ENCODE results near the gene SP140. TPM values are rescaled to one million over a fixed set of nuclear protein-coding genes. Genes with fewer than 3 reads are reported as not detected.

Gene SP140
- total and polyA plus RNA-seq, 2 experiments from 2014 or later: 0.40 to 0.53 TPM

DNA sequence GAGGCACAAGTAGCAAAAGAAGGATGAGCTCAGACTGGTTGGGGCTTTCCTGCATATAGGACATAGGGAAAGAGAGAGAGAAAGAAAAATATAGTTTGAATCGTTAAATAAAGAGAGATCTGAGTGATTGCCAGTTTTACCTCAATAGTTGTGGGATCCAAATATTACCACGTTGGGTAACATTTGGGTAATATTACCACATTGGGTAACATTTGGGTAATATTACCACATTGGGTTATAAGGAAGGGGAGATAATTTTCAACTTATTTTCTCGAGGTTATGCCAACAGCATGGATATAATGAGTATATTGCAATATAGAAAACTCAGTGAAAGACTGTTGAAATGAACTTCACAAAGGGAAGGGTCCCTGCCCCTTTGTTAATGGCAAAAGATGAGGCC, 20.7 kb downstream of the SP140 start:
- Histone ChIP-seq H3K9me3 (ENCODE audit: low read depth) (no peaks in the 10 kb centered on the region), H3K4me2 (no peak overlapping the region), H3K27me3 (peaks cover 8% of the 10 kb centered on the region), H2AFZ (no peak overlapping the region), H3K9me2 (replicated peaks; ENCODE audit: insufficient read depth) (no peaks in the 10 kb centered on the region), H4K20me1 (ENCODE audit: insufficient read depth, poor library complexity, severe bottlenecking) (no peaks in the 10 kb centered on the region), H3K4me3 (no peak overlapping the region), H3K79me2 (no peaks in the 10 kb centered on the region), H3K4me1 (ENCODE audit: insufficient read depth) (no peaks in the 10 kb centered on the region), H3K36me3 (replicated peaks; ENCODE audit: insufficient read depth, low read depth) (no peaks in the 10 kb centered on the region), H3K27ac (no peak overlapping the region)
- WGBS (ENCODE audit: low lambda C conversion rate, missing lambda C conversion rate): 69% methylated on average over 3 of the region's 3 CpGs
- no peak for DNase-seq (ENCODE audit: low spot score)
- TF ChIP-seq, protein P1, sequence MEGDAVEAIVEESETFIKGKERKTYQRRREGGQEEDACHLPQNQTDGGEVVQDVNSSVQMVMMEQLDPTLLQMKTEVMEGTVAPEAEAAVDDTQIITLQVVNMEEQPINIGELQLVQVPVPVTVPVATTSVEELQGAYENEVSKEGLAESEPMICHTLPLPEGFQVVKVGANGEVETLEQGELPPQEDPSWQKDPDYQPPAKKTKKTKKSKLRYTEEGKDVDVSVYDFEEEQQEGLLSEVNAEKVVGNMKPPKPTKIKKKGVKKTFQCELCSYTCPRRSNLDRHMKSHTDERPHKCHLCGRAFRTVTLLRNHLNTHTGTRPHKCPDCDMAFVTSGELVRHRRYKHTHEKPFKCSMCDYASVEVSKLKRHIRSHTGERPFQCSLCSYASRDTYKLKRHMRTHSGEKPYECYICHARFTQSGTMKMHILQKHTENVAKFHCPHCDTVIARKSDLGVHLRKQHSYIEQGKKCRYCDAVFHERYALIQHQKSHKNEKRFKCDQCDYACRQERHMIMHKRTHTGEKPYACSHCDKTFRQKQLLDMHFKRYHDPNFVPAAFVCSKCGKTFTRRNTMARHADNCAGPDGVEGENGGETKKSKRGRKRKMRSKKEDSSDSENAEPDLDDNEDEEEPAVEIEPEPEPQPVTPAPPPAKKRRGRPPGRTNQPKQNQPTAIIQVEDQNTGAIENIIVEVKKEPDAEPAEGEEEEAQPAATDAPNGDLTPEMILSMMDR (IDR thresholded peaks at IDR 0.05; ENCODE audit: poor library complexity): no peak
- TF ChIP-seq EZH2 (IDR thresholded peaks at IDR 0.05; ENCODE audit: borderline replicate concordance) (no peak), EZH2phosphoT487 (IDR thresholded peaks at IDR 0.05; ENCODE audit: low read depth, severe bottlenecking, unreplicated experiment) (no peak)

DNA sequence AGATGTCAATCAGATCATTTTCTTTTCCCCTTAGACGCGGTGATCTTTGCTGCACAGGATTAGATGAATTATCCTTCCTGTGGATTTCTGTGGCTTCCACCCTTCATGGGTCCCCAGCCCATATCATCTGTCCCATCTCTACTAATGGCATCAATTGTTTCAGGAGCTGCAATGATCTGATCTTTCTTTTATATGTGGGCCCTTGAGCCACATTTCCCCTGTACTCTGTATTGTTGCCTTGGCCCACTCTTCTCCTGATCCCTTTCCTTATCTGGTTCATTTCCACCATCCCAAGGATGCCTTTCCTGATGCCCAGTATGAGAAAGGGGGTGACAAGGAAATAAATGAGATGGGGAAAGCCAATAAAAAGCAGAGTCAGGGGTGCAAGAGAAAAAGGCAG, 24.7 kb downstream of the SP140 start:
- DNase-seq (ENCODE audit: low spot score): no peak
- 87% methylated on average over 2 of the region's 2 CpGs for WGBS (ENCODE audit: low lambda C conversion rate, missing lambda C conversion rate)
- H4K20me1 ChIP-seq (ENCODE audit: insufficient read depth, poor library complexity, severe bottlenecking): no peaks in the 10 kb centered on the region
- H3K36me3 ChIP-seq (replicated peaks; ENCODE audit: insufficient read depth, low read depth): no peaks in the 10 kb centered on the region
- H3K27me3 ChIP-seq: peaks cover 3% of the 10 kb centered on the region
- no peak overlapping the region for H3K4me3 ChIP-seq
- H3K4me1 ChIP-seq (ENCODE audit: insufficient read depth): no peaks in the 10 kb centered on the region
- H3K27ac ChIP-seq: no peak overlapping the region
- no peaks in the 10 kb centered on the region for H3K9me2 ChIP-seq (replicated peaks; ENCODE audit: insufficient read depth)
- no peak overlapping the region for H2AFZ ChIP-seq
- TF ChIP-seq, protein P1 (IDR thresholded peaks at IDR 0.05; ENCODE audit: poor library complexity): no peak
- no peak for TF ChIP-seq EZH2 (IDR thresholded peaks at IDR 0.05; ENCODE audit: borderline replicate concordance)
- TF ChIP-seq EZH2phosphoT487 (IDR thresholded peaks at IDR 0.05; ENCODE audit: low read depth, severe bottlenecking, unreplicated experiment): no peak
- H3K4me2 ChIP-seq: no peak overlapping the region
- H3K9me3 ChIP-seq (ENCODE audit: low read depth): no peaks in the 10 kb centered on the region
- H3K79me2 ChIP-seq: no peaks in the 10 kb centered on the region

DNA sequence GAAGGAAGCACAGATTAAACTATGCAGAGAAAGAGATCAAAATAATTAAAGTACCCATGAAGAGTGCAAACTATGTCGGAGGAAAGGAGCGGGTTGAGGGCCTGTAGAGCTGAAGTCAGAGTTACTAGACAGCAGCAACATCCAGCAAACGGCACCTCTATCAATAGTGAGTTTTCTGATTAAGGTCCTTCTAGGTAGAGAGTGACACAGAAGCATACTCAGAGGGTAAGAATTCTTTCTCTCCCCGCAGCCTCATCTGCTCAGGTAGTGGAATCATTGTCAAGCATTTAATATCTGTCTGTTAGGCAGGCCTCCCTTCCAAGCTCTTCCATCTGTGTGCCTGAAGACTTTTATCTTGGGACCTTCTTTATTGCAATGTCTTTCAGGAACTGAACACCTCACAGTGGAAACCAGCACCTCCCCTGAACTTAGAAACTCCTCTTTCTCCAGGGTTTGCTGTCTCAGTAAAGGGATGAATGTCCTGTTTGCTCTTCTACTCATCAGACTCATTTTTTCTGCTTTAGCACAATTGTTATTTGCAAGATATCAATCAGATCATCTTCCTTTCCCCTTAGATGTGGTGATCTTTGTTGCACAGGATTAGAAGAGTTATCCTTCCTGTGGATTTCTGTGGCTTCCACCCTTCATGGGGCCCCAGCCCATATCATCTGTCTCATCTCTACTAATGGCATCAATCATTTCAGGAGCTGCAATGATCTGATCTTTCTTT, 28.8 kb downstream of the SP140 start:
- Histone ChIP-seq H3K9me3 (ENCODE audit: low read depth) (no peaks in the 10 kb centered on the region), H3K4me1 (ENCODE audit: insufficient read depth) (no peaks in the 10 kb centered on the region), H3K79me2 (no peaks in the 10 kb centered on the region), H3K9me2 (replicated peaks; ENCODE audit: insufficient read depth) (no peaks in the 10 kb centered on the region), H2AFZ (no peak overlapping the region), H3K4me3 (no peak overlapping the region), H3K36me3 (replicated peaks; ENCODE audit: insufficient read depth, low read depth) (no peaks in the 10 kb centered on the region), H3K27ac (no peak overlapping the region), H3K4me2 (no peak overlapping the region), H3K27me3 (peaks cover 3% of the 10 kb centered on the region), H4K20me1 (ENCODE audit: insufficient read depth, poor library complexity, severe bottlenecking) (no peaks in the 10 kb centered on the region)
- 82% methylated on average over 4 of the region's 4 CpGs for WGBS (ENCODE audit: low lambda C conversion rate, missing lambda C conversion rate)
- TF ChIP-seq, protein P1 (IDR thresholded peaks at IDR 0.05; ENCODE audit: poor library complexity): no peak
- TF ChIP-seq EZH2phosphoT487 (IDR thresholded peaks at IDR 0.05; ENCODE audit: low read depth, severe bottlenecking, unreplicated experiment) (no peak), EZH2 (IDR thresholded peaks at IDR 0.05; ENCODE audit: borderline replicate concordance) (no peak)
- no peak for DNase-seq (ENCODE audit: low spot score)

Measured in hepatocyte (in vitro differentiated cells).